D341Med (cell line): ENCODE results near the gene ZNF280A.
"Not testable (repeated sequence)": the region's sequence is repeated elsewhere in the genome, so short reads cannot be mapped to it uniquely, and the experiment has no call there.

ENCODE experiments used
- DNase-seq: peaks from one replicate; pipeline ENCODE4 v3.0.0; 2012; ENCODE audit warnings: low spot score

Gene ZNF280A

GRCh38 chr22:22510833-22511232 is 9.2 kb downstream of the ZNF280A start:
- DNase-seq: not testable (repeated sequence)

- DNase-seq: not testable (repeated sequence)
Observed at GRCh38 chr22:22509912-22510311, 10.2 kb downstream of the ZNF280A start.

- peak; percentile 98 for DNase-seq
Observed at GRCh38 chr22:22508274-22509176, 11.5 kb downstream of the ZNF280A start, which contains the start of gene ZNF280B. TSS of gene ZNF280B (minus strand) at chr22:22508742. CDS start at chr22:22489398, 19,344 bp downstream.

- no peak for DNase-seq
Observed at GRCh38 chr22:22507743-22508273, 12.3 kb downstream of the ZNF280A start.

GRCh38 chr22:22506736-22507135 is 13.3 kb downstream of the ZNF280A start:
- DNase-seq: no peak

- DNase-seq: no peak
Observed at GRCh38 chr22:22498267-22498666, 21.8 kb downstream of the ZNF280A start.

- DNase-seq: not testable (repeated sequence)
Observed at GRCh38 chr22:22491589-22491988, 28.5 kb downstream of the ZNF280A start.

GRCh38 chr22:22488736-22489135 is 31.3 kb downstream of the ZNF280A start:
- DNase-seq: no peak

GRCh38 chr22:22487869-22488597 is 32.0 kb downstream of the ZNF280A start:
- DNase-seq: no peak

- no peak for DNase-seq
Observed at GRCh38 chr22:22487059-22487458, 33.0 kb downstream of the ZNF280A start.

- no peak for DNase-seq
Observed at GRCh38 chr22:22486132-22486899, 33.8 kb downstream of the ZNF280A start.

GRCh38 chr22:22485524-22485923 is 34.5 kb downstream of the ZNF280A start:
- DNase-seq: no peak

GRCh38 chr22:22484023-22484422 is 36.0 kb downstream of the ZNF280A start:
- no peak for DNase-seq

- DNase-seq: no peak
Observed at GRCh38 chr22:22480940-22481339, 39.1 kb downstream of the ZNF280A start.

GRCh38 chr22:22479999-22480532 is 40.0 kb downstream of the ZNF280A start:
- no peak for DNase-seq

- no peak for DNase-seq
Observed at GRCh38 chr22:22479116-22479515, 41.0 kb downstream of the ZNF280A start.

GRCh38 chr22:22478470-22478869 is 41.6 kb downstream of the ZNF280A start:
- no peak for DNase-seq

- no peak for DNase-seq
Observed at GRCh38 chr22:22474733-22475132, 45.3 kb downstream of the ZNF280A start.

GRCh38 chr22:22471104-22471503 is 49.0 kb downstream of the ZNF280A start:
- not testable (repeated sequence) for DNase-seq

GRCh38 chr22:22469527-22469926 is 50.5 kb downstream of the ZNF280A start:
- no peak for DNase-seq

- not testable (repeated sequence) for DNase-seq
Observed at GRCh38 chr22:22468794-22469469, 51.1 kb downstream of the ZNF280A start.
